NCI-H69 (cell line): ENCODE data around the gene GIMD1.
A peak's percentile ranks its signal among the peaks of the same experiment; 100 is the strongest.
"Not testable (repeated sequence)": the region's sequence is repeated elsewhere in the genome, so short reads cannot be mapped to it uniquely, and the experiment has no call there.

Experiments
- DNase-seq: peaks from one replicate; lab custom pipeline; 2025; lab: John Stamatoyannopoulos, UW

The GIMD1 gene

GRCh38 chr4:106351016-106351415 is 17.6 kb downstream of the GIMD1 start:
- DNase-seq = no peak

GRCh38 chr4:106347167-106347566 is 21.4 kb downstream of the GIMD1 start:
- no peak for DNase-seq

DNA sequence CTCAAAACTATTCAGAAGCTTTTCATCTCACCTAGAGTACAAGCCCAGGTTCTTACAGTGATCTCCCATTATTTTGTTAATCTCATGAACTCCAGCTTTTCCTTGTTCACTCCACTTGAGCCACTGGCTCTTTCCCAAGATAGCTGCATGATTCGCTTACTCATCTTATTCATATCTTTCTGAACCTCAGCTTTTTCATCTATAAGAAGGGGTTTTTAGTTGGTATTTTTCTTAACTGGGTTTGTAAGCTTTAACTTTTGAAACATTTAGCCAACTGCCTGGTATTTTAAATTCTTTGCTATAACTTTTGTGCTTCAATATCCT is 24.0 kb downstream of the GIMD1 start:
- no peak for DNase-seq

DNA sequence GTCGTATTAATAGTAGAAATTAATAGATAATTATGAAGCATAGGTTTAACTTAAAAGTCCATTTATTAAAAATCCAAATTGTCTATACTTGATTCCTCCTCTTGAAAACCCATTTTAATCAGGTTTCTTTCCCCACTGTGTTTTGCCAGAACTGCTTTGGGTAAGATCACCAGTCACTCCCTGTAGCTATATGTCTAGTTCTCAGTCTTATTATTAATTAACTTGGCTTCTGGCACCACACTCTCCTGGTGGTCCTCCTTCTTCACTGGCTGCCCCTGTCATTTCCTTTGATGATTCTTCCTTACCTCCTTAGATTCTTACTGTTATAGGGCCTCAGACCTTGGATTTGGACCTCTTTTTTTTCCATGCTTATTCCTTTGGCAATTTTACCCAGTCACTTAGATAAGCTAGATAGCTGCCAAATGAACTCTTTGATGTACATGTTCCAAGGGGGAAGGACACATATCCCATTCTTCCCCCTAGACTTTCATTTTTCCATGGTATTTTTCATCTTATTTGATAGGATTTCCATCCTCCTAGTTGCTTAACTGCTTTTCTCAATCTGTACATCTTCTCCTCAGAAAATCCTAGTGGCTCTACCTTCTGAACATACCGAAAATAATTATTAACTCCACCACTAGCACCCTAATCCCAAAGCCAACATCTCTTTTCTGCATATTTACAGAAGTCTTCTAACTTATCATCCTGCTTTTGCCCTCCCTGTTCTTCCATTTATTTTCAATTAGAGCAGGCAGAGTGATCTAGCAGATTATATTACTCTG is 24.5 kb downstream of the GIMD1 start:
- DNase-seq = no peak

- no peak for DNase-seq
These were observed 27.8 kb downstream of the GIMD1 start for GRCh38 chr4:106340774-106341173.

DNA sequence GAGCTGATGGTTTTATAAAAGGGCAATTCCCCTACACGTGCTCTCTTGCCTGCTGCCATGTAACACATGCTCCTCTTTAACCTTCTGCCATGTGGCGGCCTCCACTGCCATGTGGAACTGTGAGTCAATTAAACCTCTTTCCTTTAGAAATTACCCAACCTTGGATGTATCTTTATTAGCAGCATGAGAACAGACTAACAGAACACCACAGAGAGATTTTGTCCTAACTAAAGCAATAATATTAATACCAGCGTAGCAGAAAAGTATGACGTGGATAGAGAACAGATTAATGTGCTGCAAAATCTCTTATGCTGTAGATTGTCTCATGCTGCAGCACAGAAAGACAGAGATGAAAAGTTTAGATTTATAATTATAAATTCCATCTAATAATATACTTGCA is 29.1 kb downstream of the GIMD1 start:
- no peak for DNase-seq

- DNase-seq = no peak
These were observed 29.9 kb downstream of the GIMD1 start for GRCh38 chr4:106338671-106339070.

GRCh38 chr4:106337916-106338315 is 30.7 kb downstream of the GIMD1 start:
- DNase-seq = no peak

DNA sequence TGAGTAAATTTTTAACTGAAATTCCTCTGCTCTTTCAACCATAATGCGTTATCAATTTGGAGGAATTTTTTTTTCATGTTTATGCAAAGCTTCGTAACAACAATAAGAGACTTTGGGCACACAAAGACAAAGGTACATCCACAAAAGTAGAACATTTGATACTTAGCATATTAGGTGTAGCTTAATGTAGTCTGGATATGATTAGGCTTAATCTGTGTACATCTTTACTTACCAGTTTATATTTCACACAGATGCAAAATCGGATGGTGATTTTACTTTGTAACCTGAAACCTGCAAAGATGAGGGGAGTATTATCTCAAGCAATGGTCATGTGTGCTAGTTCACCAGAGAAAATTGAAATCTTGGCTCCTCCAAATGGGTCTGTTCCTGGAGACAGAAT is 32.0 kb downstream of the GIMD1 start:
- no peak for DNase-seq

GRCh38 chr4:106334741-106335470 is 33.7 kb downstream of the GIMD1 start:
- DNase-seq = no peak

GRCh38 chr4:106333186-106333585 is 35.4 kb downstream of the GIMD1 start:
- DNase-seq = no peak

GRCh38 chr4:106329041-106329618 is 39.4 kb downstream of the GIMD1 start:
- peak; percentile 34 for DNase-seq

- DNase-seq = no peak
These were observed 42.8 kb downstream of the GIMD1 start for GRCh38 chr4:106325800-106326199.

GRCh38 chr4:106323119-106323518 is 45.5 kb downstream of the GIMD1 start:
- no peak for DNase-seq

DNA sequence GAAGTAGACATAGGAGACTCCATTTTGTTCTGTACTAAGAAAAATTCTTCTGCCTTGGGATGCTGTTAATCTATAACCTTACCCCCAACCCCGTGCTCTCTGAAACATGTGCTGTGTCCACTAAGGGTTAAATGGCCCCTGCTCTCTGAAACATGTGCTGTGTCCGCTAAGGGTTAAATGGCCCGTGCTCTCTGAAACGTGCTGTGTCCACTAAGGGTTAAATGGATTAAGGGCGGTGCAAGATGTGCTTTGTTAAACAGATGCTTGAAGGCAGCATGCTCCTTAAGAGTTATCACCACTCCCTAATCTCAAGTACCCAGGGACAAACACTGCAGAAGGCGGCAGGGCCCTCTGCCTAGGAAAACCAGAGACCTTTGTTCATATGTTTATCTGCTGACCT is 46.8 kb downstream of the GIMD1 start:
- not testable (repeated sequence) for DNase-seq

GRCh38 chr4:106321168-106321567 is 47.4 kb downstream of the GIMD1 start:
- not testable (repeated sequence) for DNase-seq

DNA sequence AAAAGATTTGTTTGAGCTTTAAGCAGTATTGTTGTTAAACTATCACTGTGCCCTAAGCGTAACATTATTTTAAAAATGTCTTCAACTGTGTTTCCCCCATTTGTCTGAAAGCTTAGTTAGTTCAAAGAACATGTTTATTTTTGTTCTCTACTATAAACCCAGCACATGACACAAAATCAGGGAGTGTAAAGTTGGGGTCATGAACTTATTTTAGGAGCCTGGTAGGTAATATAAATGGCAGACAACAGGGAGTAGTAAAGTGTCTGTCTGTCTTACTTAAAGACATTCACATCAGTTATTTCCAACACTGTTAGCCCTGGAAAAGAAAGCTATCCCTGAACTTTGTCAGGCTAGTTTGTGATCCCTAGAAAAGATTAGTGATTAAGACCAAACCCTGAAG is 48.3 kb downstream of the GIMD1 start:
- DNase-seq = no peak

GRCh38 chr4:106318511-106318910 is 50.1 kb downstream of the GIMD1 start:
- DNase-seq = no peak

DNA sequence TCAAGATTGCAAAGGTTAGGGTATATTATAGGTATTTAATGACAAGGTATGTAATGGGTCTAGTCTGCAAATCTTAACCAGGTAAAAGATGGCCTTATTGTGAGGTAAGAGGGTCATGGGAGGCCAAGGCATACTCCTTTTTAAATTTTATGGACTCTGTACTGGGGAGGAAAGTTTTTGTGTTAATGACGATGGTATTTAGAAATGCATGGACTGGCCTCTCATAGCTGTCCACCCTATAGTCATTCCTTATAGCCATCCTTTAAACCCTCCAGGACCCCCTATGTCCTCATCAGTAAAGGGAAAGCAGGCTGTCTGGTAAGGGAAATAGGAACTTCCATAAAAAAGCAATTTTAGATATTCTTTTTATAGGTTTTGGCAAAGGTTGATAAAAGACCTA is 50.8 kb downstream of the GIMD1 start:
- no peak for DNase-seq

DNA sequence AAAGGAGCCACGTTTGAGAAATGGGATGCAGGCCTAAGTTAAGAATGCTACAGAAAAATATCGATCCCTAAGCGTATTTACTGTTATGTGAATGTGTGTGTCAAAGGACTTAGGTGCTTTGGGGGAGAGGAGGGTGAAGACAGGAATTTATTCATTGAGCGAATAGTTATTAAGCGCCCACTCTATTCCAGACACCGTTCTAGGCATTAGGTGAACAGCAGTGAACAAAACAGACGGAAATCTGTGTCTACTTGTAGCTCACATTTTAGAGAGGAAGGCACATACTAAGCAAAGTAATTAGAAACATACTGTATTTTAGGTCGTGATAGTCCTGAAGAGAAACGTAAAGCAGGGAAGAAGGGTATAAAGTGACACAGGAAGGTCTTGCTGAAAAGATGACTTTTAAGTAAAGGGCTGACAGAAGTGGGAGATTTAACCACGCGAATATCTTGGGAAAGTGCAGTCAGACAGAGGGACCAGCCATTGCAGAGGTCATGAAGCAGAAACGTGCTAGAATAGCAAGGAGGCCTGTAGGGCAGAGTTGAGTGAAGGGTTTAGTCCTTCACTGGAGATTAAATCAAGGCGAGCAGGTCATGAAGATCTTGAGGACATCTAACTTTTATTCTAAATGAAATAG is 51.7 kb downstream of the GIMD1 start:
- peak; percentile 34 for DNase-seq

DNA sequence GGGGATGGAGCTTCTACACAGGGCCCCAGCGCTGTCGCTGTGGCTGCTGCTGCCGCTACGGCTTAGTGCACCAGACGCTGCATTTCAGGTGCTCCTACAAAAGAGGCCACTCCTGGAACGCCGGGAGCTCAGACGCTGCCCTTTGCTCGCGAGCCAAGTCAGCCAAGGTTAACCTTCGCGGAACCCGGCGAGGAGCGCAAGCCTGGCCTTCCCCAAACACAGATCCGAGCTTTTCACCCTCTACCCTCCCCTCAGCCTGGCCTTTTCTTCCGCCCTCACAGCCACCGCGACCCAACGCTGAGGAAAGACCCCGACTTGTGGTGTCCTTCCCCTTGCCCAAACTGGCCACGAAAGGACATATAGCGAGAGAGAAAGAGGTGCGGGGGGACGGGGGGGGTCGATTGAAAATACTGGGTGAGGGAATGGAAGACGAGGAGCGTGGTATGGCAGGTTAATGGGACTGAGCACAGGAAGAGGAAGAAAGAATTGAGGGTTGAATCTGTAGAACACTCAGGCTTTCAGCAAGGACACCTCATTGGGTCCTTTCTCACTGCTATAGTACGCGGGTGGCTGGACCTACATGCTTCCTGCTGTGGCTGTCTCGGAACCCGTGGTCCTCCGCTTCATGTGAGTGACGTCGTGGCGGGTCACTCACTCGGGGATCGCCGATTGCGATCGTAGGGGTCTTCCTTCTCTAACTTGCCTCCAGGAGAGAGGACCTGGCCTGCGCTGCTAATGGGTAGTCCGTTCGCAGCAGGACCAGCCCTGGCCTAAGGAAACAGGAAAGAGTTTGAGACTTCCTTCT is 52.4 kb downstream of the GIMD1 start, which contains the start of the genes AIMP1 and TBCK:
Gene AIMP1 (plus strand): TSS at position 583 of the 805 bp plus-strand sequence. CDS start 8,460 bp downstream, outside the sequence.
Gene TBCK (minus strand): TSS at position 242 of the 805 bp plus-strand sequence. CDS start 7,249 bp downstream, outside the sequence.
- DNase-seq = peak; percentile 90
